ENCODE data around the gene PDSS2.

DNA sequence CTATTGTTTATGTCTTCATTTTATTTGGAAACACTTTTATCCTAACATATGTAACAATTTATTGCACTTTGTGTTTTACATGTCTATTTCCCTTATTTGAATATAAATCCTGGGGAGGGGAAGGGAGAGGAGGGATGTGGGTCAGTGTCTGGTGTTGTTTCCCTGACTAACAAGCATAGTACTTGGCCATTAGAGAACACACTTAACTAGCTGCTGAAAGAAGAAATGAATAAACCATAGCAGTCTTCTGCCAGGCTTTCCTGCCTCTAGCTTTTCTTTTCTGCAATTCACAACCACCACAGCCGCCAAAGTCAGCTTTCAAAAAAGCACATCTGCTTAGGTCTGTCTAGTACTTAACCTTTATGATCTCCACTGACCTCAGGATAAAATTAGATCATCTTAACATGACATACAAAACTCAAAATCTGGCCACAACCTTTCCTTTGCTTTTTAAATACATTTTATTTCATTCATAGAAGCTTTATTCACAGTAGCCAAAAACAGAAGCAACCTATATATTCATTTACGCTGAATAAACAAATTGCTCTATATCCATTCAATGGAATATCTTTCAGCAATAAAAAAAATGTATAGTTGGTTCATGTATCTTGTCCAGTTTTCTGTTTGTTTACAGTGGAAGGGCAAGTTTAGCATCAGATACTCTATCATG is 16.3 kb downstream of the PDSS2 start:
- TF ChIP-seq CTCF (optimal IDR thresholded peaks at IDR 0.05 in 1 of 3, IDR thresholded peaks at IDR 0.05 in 1 of 3, conservative IDR thresholded peaks at IDR 0.05 in 1 of 3; ENCODE audit: extremely low read depth in 1 of 3, insufficient read depth in 2 of 3, low read length in 3 of 3) (no peak), EZH2 (IDR thresholded peaks at IDR 0.05; ENCODE audit: low read length) (no peak)

All from keratinocyte (primary cell).